ENCODE data around the gene DCAF10. TPM values are rescaled to one million over a fixed set of nuclear protein-coding genes. Genes with fewer than 3 reads are reported as not detected.

Gene DCAF10
- polyA plus RNA-seq, 3 donors: 12.4 to 17.2 (median 14.7) TPM

GRCh38 chr9:37827483-37828165 lies 27.0 kb downstream of the DCAF10 start:
- no peak for DNase-seq
- no peak overlapping the region for H3K4me3 Mint-ChIP-seq
- Histone ChIP-seq H3K27me3 (ENCODE audit: control insufficient read depth in 2 of 2, insufficient read depth in 2 of 2, low read length in 2 of 2) (no peaks in the 10 kb centered on the region), H3K4me3 (replicated peaks in 1 of 3; ENCODE audit: low read depth in 2 of 3, low read length in 3 of 3) (no peak overlapping the region), H3K36me3 (replicated peaks in 1 of 2; ENCODE audit: control insufficient read depth in 1 of 2, insufficient read depth in 2 of 2, low read length in 2 of 2) (peaks cover 21 to 77% of the 10 kb centered on the region in 2 donors), H3K79me2 (ENCODE audit: insufficient read depth, low read length) (no peaks in the 10 kb centered on the region), H3K4me2 (replicated peaks; ENCODE audit: extremely low read depth, low read length, poor library complexity, severe bottlenecking) (no peak overlapping the region), H3K27ac (ENCODE audit: low read depth in 1 of 2, low read length in 2 of 2) (no peak overlapping the region), H2AFZ (ENCODE audit: insufficient read depth, low read depth, low read length, poor library complexity, severe bottlenecking) (no peak overlapping the region), H3K9me3 (replicated peaks in 1 of 2; ENCODE audit: control insufficient read depth in 1 of 2, insufficient read depth in 1 of 2, low read length in 2 of 2) (no peaks in the 10 kb centered on the region), H4K20me1 (ENCODE audit: insufficient read depth, low read length) (no peaks in the 10 kb centered on the region), H3K4me1 (ENCODE audit: control insufficient read depth in 1 of 2, insufficient read depth in 2 of 2, low read length in 2 of 2) (no peaks in the 10 kb centered on the region), H3K9ac (ENCODE audit: insufficient read depth, low read length, poor library complexity, severe bottlenecking) (no peak overlapping the region)
- no peak for TF ChIP-seq CTCF (IDR thresholded peaks at IDR 0.05)
- H3K9me3 Mint-ChIP-seq: no peaks in the 10 kb centered on the region
- intact Hi-C loops (cut with micrococcal nuclease): no loop called here
- H3K36me3 Mint-ChIP-seq: peaks cover 52 to 62% of the 10 kb centered on the region in 2 donors
- no peaks in the 10 kb centered on the region for H3K4me1 Mint-ChIP-seq
- no peaks in the 10 kb centered on the region for H3K27me3 Mint-ChIP-seq (ENCODE audit: low read depth in 3 of 3)
- no peak overlapping the region for H3K27ac Mint-ChIP-seq
- 100% methylated on average over 3 of the region's 4 CpGs for WGBS (ENCODE audit: insufficient coverage)

GRCh38 chr9:37835821-37836220 lies 35.2 kb downstream of the DCAF10 start:
- H3K9me3 Mint-ChIP-seq: no peaks in the 10 kb centered on the region
- intact Hi-C loops (cut with micrococcal nuclease): no loop called here
- peaks cover 0 to 45% of the 10 kb centered on the region in 2 donors for H3K36me3 ChIP-seq (replicated peaks in 1 of 2; ENCODE audit: control insufficient read depth in 1 of 2, insufficient read depth in 2 of 2, low read length in 2 of 2)
- TF ChIP-seq CTCF (IDR thresholded peaks at IDR 0.05): no peak
- DNase-seq: no peak
- H3K27me3 ChIP-seq (ENCODE audit: control insufficient read depth in 2 of 2, insufficient read depth in 2 of 2, low read length in 2 of 2): no peaks in the 10 kb centered on the region
- H3K4me3 Mint-ChIP-seq: no peak overlapping the region
- no peak overlapping the region for H2AFZ ChIP-seq (ENCODE audit: insufficient read depth, low read depth, low read length, poor library complexity, severe bottlenecking)
- H3K4me3 ChIP-seq (replicated peaks in 1 of 3; ENCODE audit: low read depth in 2 of 3, low read length in 3 of 3): no peak overlapping the region
- no peaks in the 10 kb centered on the region for H3K79me2 ChIP-seq (ENCODE audit: insufficient read depth, low read length)
- H3K4me2 ChIP-seq (replicated peaks; ENCODE audit: extremely low read depth, low read length, poor library complexity, severe bottlenecking): no peak overlapping the region
- H3K27ac Mint-ChIP-seq: no peak overlapping the region
- no peaks in the 10 kb centered on the region for H3K4me1 Mint-ChIP-seq
- H4K20me1 ChIP-seq (ENCODE audit: insufficient read depth, low read length): no peaks in the 10 kb centered on the region
- H3K9me3 ChIP-seq (replicated peaks in 1 of 2; ENCODE audit: control insufficient read depth in 1 of 2, insufficient read depth in 1 of 2, low read length in 2 of 2): no peaks in the 10 kb centered on the region
- no peaks in the 10 kb centered on the region for H3K4me1 ChIP-seq (ENCODE audit: control insufficient read depth in 1 of 2, insufficient read depth in 2 of 2, low read length in 2 of 2)
- no peak overlapping the region for H3K9ac ChIP-seq (ENCODE audit: insufficient read depth, low read length, poor library complexity, severe bottlenecking)
- 100% methylated on average over 1 of the region's 13 CpGs for WGBS (ENCODE audit: insufficient coverage)
- H3K36me3 Mint-ChIP-seq: peaks cover 16 to 40% of the 10 kb centered on the region in 2 donors
- no peak overlapping the region for H3K27ac ChIP-seq (ENCODE audit: low read depth in 1 of 2, low read length in 2 of 2)
- peaks cover 0 to 1% (median 0%) of the 10 kb centered on the region in 3 donors for H3K27me3 Mint-ChIP-seq (ENCODE audit: low read depth in 3 of 3)
